PC-9 (cell line): ENCODE measurements around the gene MAN1C1. TPM values are rescaled to one million over a fixed set of nuclear protein-coding genes. Genes with fewer than 3 reads are reported as not detected.

Source experiments
- BruUV-seq: library from RNA; stranded (reverse); fragments of 400-500 nt; replicated peaks from 2 replicates; lab custom pipeline; 2021; lab: Mats Ljungman, UMichigan
- CTCF ChIA-PET: fragments of 300-600 bp; sonication (Branson Sonifier 250); formaldehyde crosslinking; loops from one replicate; lab custom pipeline; 2022; ENCODE audit warnings: antibody characterized with exemption; lab: Charles Lee
- POLR2A ChIA-PET: fragments of 300-600 bp; sonication (Branson Sonifier 250); formaldehyde crosslinking; loops from one replicate; lab custom pipeline; 2022; ENCODE audit warnings: antibody characterized with exemption; ENCODE audit not compliant: unreplicated experiment; lab: Charles Lee
- DNase-seq, 2 experiments: peaks; one replicate each; pipeline versions ENCODE4 v3.0.0 to v3.0.0-alpha.2; 2015 to 2022; ENCODE audit warnings: mixed read lengths in 1 of 2
- H2AFZ ChIP-seq: fragments of 200-600 bp; sonication (generic); 2 replicates; pipeline ENCODE4 v1.8.1; 2017; ENCODE audit warnings: antibody characterized with exemption
- H3F3A ChIP-seq: fragments of 200-600 bp; sonication (generic); 2 replicates; pipeline ENCODE4 v1.8.1; 2017; ENCODE audit warnings: antibody characterized with exemption, mild to moderate bottlenecking, low read depth; ENCODE audit not compliant: insufficient read depth
- H3K27ac ChIP-seq: fragments of 200-600 bp; sonication (generic); 2 replicates; pipeline ENCODE4 v1.6.1; 2016; ENCODE audit warnings: mixed run types
- H3K27me3 ChIP-seq: fragments of 200-600 bp; sonication (generic); 2 replicates; pipeline ENCODE4 v1.6.1; 2016; ENCODE audit warnings: low read depth, mixed run types; ENCODE audit not compliant: insufficient read depth
- H3K36me3 ChIP-seq: fragments of 200-600 bp; sonication (generic); 2 replicates; pipeline ENCODE4 v1.6.1; 2016; ENCODE audit warnings: low read depth, mixed run types
- H3K4me1 ChIP-seq: fragments of 200-600 bp; sonication (generic); replicated peaks from 2 replicates; pipeline ENCODE4 v1.6.1; 2016; ENCODE audit warnings: mixed run types; ENCODE audit not compliant: insufficient read depth
- H3K4me2 ChIP-seq: fragments of 200-600 bp; sonication (generic); 2 replicates; pipeline ENCODE4 v1.6.1; 2017; ENCODE audit warnings: mixed run types
- H3K4me3 ChIP-seq: fragments of 200-600 bp; sonication (generic); 2 replicates; pipeline ENCODE4 v1.6.1; 2016; ENCODE audit warnings: mixed run types
- H3K79me2 ChIP-seq: fragments of 200-600 bp; sonication (generic); 2 replicates; pipeline ENCODE4 v1.6.1; 2017; ENCODE audit warnings: low read depth, mixed run types
- H3K9me2 ChIP-seq: fragments of 200-600 bp; sonication (generic); 2 replicates; pipeline ENCODE4 v1.8.1; 2017; ENCODE audit warnings: mild to moderate bottlenecking; ENCODE audit not compliant: insufficient read depth
- H3K9me3 ChIP-seq: fragments of 200-600 bp; sonication (generic); 2 replicates; pipeline ENCODE4 v1.8.1; 2016; ENCODE audit warnings: low read depth; ENCODE audit not compliant: insufficient read depth
- H4K20me1 ChIP-seq: fragments of 200-600 bp; sonication (generic); 2 replicates; pipeline ENCODE4 v1.8.1; 2017; ENCODE audit not compliant: insufficient read depth
- EZH2 ChIP-seq: fragments of 200-600 bp; sonication (generic); IDR thresholded peaks from 2 replicates; pipeline ENCODE4 v1.8.0; 2017; ENCODE audit warnings: antibody characterized with exemption, low read depth
- intact Hi-C: fragments of 100-400 bp; cut with micrococcal nuclease; formaldehyde crosslinking; loops from one replicate; pipeline ENCODE4 v1.10.0; 2022; ENCODE audit not compliant: unreplicated experiment
- total RNA-seq: library from RNA; stranded (reverse); gene quantifications from 2 replicates; pipeline ENCODE4 v1.2.3, GENCODE V29; 2021
- TF ChIP-seq, protein P1 (sequence below): fragments of 200-600 bp; sonication (generic); conservative IDR thresholded peaks from 2 replicates; pipeline ENCODE4 v1.6.1; 2017; ENCODE audit warnings: mixed run types, antibody characterized with exemption, mild to moderate bottlenecking, moderate library complexity

MAN1C1 gene
- total RNA-seq, 1 experiment from 2014 or later: 0.41 TPM

DNA sequence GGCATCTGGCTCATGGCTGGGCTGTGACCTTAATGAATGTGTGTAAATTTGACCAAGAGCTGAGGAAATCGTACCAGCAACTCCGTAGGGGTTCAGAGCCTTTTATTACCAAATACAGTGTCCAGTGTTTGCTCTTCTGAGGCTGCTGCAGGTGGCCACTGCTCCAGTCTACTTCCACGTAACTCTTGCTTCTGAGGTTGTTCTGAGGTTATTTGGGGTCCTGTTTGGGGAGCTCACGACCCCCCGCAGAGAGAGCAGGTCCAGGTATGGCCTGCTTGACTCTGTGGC, 33.6 kb downstream of the MAN1C1 start:
- no peaks in the 10 kb centered on the region for H3K4me1 ChIP-seq
- TF ChIP-seq, protein P1, sequence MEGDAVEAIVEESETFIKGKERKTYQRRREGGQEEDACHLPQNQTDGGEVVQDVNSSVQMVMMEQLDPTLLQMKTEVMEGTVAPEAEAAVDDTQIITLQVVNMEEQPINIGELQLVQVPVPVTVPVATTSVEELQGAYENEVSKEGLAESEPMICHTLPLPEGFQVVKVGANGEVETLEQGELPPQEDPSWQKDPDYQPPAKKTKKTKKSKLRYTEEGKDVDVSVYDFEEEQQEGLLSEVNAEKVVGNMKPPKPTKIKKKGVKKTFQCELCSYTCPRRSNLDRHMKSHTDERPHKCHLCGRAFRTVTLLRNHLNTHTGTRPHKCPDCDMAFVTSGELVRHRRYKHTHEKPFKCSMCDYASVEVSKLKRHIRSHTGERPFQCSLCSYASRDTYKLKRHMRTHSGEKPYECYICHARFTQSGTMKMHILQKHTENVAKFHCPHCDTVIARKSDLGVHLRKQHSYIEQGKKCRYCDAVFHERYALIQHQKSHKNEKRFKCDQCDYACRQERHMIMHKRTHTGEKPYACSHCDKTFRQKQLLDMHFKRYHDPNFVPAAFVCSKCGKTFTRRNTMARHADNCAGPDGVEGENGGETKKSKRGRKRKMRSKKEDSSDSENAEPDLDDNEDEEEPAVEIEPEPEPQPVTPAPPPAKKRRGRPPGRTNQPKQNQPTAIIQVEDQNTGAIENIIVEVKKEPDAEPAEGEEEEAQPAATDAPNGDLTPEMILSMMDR: no peak
- TF ChIP-seq EZH2: no peak
- no peaks in the 10 kb centered on the region for H4K20me1 ChIP-seq
- ChIA-PET POLR2A (no interaction called here), CTCF (no interaction called here)
- intact Hi-C loops: no loop called here
- H3K27ac ChIP-seq: no peak overlapping the region
- no peaks in the 10 kb centered on the region for H3K9me3 ChIP-seq
- no peak overlapping the region for H2AFZ ChIP-seq
- no peak for DNase-seq
- BruUV-seq: no TSS peak
- H3K79me2 ChIP-seq: no peaks in the 10 kb centered on the region
- no peaks in the 10 kb centered on the region for H3K36me3 ChIP-seq
- no peaks in the 10 kb centered on the region for H3K27me3 ChIP-seq
- H3K4me3 ChIP-seq: no peak overlapping the region
- no peak overlapping the region for H3K4me2 ChIP-seq
- H3K9me2 ChIP-seq: no peaks in the 10 kb centered on the region
- H3F3A ChIP-seq: no peaks in the 10 kb centered on the region

DNA sequence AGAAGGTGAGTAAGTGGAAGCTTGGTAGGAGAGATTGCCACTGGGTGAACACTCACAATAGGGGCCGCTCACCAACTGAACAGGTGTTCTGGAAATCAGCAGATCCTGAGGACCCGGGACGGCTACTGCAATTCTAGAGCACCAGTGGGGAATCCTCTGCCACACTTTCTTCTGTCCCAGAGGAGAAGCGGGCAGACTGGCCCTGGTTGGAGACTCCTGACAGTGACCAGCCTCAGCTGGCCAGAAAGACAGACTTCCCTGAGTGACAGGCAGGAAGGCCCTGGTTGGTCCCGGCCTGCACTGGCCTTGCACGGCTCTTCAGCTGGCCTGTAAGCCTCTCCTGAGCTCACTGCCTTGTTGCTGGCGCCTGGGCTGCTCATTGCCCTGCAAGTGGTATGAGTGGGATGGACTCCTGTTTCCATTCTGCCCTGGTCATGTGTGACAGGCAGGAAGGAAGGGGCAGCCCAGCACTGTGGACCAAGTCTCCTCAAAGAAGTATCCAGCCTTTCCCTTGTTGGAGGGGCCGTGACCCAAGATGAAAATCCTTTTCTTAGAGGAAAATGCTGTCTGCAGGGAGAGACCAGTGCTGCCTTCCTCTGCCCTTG, 34.5 kb downstream of the MAN1C1 start:
- TF ChIP-seq, protein P1: no peak
- TF ChIP-seq EZH2: no peak
- ChIA-PET POLR2A (no interaction called here), CTCF (no interaction called here)
- no peak for DNase-seq
- no peak overlapping the region for H3K27ac ChIP-seq
- intact Hi-C loops: no loop called here
- H3K27me3 ChIP-seq: no peaks in the 10 kb centered on the region
- H2AFZ ChIP-seq: no peak overlapping the region
- no peaks in the 10 kb centered on the region for H3K36me3 ChIP-seq
- H3K9me2 ChIP-seq: no peaks in the 10 kb centered on the region
- no peaks in the 10 kb centered on the region for H3F3A ChIP-seq
- no peaks in the 10 kb centered on the region for H3K79me2 ChIP-seq
- H3K4me2 ChIP-seq: no peak overlapping the region
- no peak overlapping the region for H3K4me3 ChIP-seq
- no peaks in the 10 kb centered on the region for H4K20me1 ChIP-seq
- BruUV-seq: no TSS peak
- H3K4me1 ChIP-seq: no peaks in the 10 kb centered on the region
- H3K9me3 ChIP-seq: no peaks in the 10 kb centered on the region

DNA sequence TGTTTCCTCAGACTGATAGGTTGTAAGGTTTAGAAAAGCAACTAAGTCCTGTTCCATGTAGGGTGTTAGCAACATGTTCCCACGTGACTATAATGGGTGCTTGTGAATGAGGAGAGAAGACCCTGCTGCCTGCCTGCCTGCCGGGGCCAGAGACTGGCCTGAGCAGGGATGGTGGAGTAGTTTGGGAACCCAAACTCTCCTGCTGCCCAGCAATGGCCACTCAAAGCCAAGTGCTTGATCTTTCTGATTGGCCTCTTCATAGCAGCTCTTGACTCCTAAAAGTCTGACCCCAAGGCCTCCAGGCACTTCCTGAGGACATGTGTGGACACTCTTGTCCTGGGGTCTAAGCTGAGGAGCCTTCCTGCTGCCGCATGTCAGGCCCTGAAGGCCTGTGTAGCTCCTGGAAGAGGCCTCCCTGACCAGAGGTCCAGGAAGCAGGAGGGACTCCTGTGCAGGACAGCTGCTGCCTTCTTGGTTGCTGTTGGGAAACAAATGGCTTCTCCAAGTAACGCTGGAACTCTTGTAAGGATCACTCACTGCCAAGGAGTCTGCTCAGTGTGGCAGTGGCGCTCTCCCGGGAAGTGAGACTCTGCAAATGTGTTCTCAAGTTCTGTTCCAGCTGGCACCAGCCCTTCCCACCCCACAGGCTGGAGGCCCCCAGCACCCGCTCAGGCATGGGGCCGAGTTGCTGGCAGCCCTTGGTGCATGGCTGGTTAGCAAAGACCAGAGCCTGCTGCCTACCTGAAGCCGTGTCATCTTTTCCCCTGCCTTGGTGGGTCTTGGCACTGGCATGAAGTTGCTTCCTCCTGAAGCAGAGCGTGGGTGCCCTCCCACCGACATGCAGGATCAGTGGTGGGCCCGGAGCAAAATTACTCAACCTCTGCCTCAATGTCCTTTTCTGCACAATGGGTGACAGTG, 35.5 kb downstream of the MAN1C1 start:
- Histone ChIP-seq H3K4me1 (no peaks in the 10 kb centered on the region), H3K36me3 (no peaks in the 10 kb centered on the region), H3K9me2 (no peaks in the 10 kb centered on the region), H3K27ac (no peak overlapping the region), H3K79me2 (no peaks in the 10 kb centered on the region), H3K4me3 (no peak overlapping the region), H3K9me3 (no peaks in the 10 kb centered on the region), H3K27me3 (no peaks in the 10 kb centered on the region), H3K4me2 (no peak overlapping the region), H4K20me1 (no peaks in the 10 kb centered on the region), H3F3A (no peaks in the 10 kb centered on the region), H2AFZ (no peak overlapping the region)
- no TSS peak for BruUV-seq
- CTCF ChIA-PET: no interaction called here
- no peak for DNase-seq
- POLR2A ChIA-PET: no interaction called here
- no peak for TF ChIP-seq EZH2
- TF ChIP-seq, protein P1: no peak
- intact Hi-C loops: no loop called here
